CD14-positive monocyte (primary cell): ENCODE measurements around the gene FAM227B. TPM values are rescaled to one million over a fixed set of nuclear protein-coding genes. Genes with fewer than 3 reads are reported as not detected.
"Not testable (repeated sequence)": the region's sequence is repeated elsewhere in the genome, so short reads cannot be mapped to it uniquely, and the experiment has no call there.

Source experiments
- DNase-seq, 3 donors: peaks; one replicate each; pipeline ENCODE4 v3.0.0-alpha.2; 2011 to 2022
- H2AFZ ChIP-seq: 2 replicates; pipeline ENCODE4 v1.6.0; 2012; ENCODE audit warnings: mild to moderate bottlenecking, low read depth, low read length, inconsistent platforms; ENCODE audit not compliant: insufficient read depth, poor library complexity, severe bottlenecking
- H3K27ac ChIP-seq, 2 donors: 1 replicate in 1 of 2; 2 replicates in 1 of 2; pipeline ENCODE4 v1.5.1; 2012 to 2013; ENCODE audit warnings: low read length in 2 of 2, control low read depth in 1 of 2, inconsistent platforms in 1 of 2, low read depth in 1 of 2, mild to moderate bottlenecking in 1 of 2
- H3K27me3 ChIP-seq, 2 donors: one replicate each; pipeline versions ENCODE4 v1.6.0 to v1.6.1; 2011 to 2013; ENCODE audit warnings: low read length in 2 of 2; ENCODE audit not compliant: control insufficient read depth in 2 of 2, insufficient read depth in 2 of 2
- H3K36me3 ChIP-seq, 2 donors: replicated peaks in 1 of 2; 1 replicate in 1 of 2; 2 replicates in 1 of 2; pipeline versions ENCODE4 v1.5.1 to v1.6.1; 2012 to 2013; ENCODE audit warnings: low read length in 2 of 2, control low read depth in 1 of 2, inconsistent platforms in 1 of 2, mild to moderate bottlenecking in 1 of 2; ENCODE audit not compliant: insufficient read depth in 2 of 2, control insufficient read depth in 1 of 2
- H3K4me1 ChIP-seq, 2 donors: 1 replicate in 1 of 2; 2 replicates in 1 of 2; pipeline versions ENCODE4 v1.5.1 to v1.6.1; 2012 to 2013; ENCODE audit warnings: low read length in 2 of 2, control low read depth in 1 of 2, inconsistent platforms in 1 of 2, mild to moderate bottlenecking in 1 of 2, moderate library complexity in 1 of 2; ENCODE audit not compliant: insufficient read depth in 2 of 2, control insufficient read depth in 1 of 2
- H3K4me2 ChIP-seq: replicated peaks from 2 replicates; pipeline ENCODE3; 2012; ENCODE audit warnings: low read length, moderate library complexity, mild to moderate bottlenecking; ENCODE audit not compliant: poor library complexity, severe bottlenecking; ENCODE audit errors: extremely low read depth
- H3K4me3 ChIP-seq, 3 experiments: fragments of 200-600 bp in 1 of 3; sonication (generic) in 1 of 3; replicated peaks in 1 of 3; 1 replicate in 2 of 3; 2 replicates in 1 of 3; pipeline ENCODE4 v1.5.1; 2011 to 2013; ENCODE audit warnings: low read length in 3 of 3, mild to moderate bottlenecking in 3 of 3, control low read depth in 2 of 3, low read depth in 2 of 3, inconsistent platforms in 1 of 3, moderate library complexity in 1 of 3
- H3K79me2 ChIP-seq: 2 replicates; pipeline ENCODE4 v1.6.0; 2012; ENCODE audit warnings: mild to moderate bottlenecking, control low read depth, inconsistent platforms, low read length, moderate library complexity; ENCODE audit not compliant: insufficient read depth
- H3K9ac ChIP-seq: 2 replicates; pipeline ENCODE4 v1.6.0; 2017; ENCODE audit warnings: low read length, mild to moderate bottlenecking; ENCODE audit not compliant: insufficient read depth, poor library complexity, severe bottlenecking
- H3K9me3 ChIP-seq, 2 donors: replicated peaks in 1 of 2; 1 replicate in 1 of 2; 2 replicates in 1 of 2; pipeline versions ENCODE4 v1.5.1 to v1.6.1; 2012 to 2013; ENCODE audit warnings: low read length in 2 of 2, control low read depth in 1 of 2; ENCODE audit not compliant: control insufficient read depth in 1 of 2, insufficient read depth in 1 of 2
- H4K20me1 ChIP-seq: 2 replicates; pipeline ENCODE4 v1.6.0; 2012; ENCODE audit warnings: mild to moderate bottlenecking, low read length, control low read depth, moderate library complexity; ENCODE audit not compliant: insufficient read depth
- H3K27ac Mint-ChIP-seq, 7 donors: one replicate each; pipeline ENCODE4 v1.8.0; 2020; ENCODE audit warnings: mild to moderate bottlenecking in 7 of 7, mixed read lengths in 7 of 7, moderate library complexity in 6 of 7, inconsistent platforms in 2 of 7
- H3K27me3 Mint-ChIP-seq, 3 donors: one replicate each; pipeline ENCODE4 v1.8.0; 2021 to 2022; ENCODE audit warnings: low read depth in 3 of 3, mild to moderate bottlenecking in 3 of 3, mixed read lengths in 3 of 3, moderate library complexity in 3 of 3, inconsistent platforms in 1 of 3
- H3K36me3 Mint-ChIP-seq, 2 donors: one replicate each; pipeline ENCODE4 v1.8.0; 2020; ENCODE audit warnings: mixed read lengths in 2 of 2, inconsistent platforms in 1 of 2, mild to moderate bottlenecking in 1 of 2
- H3K4me1 Mint-ChIP-seq: one replicate; pipeline ENCODE4 v1.8.0; 2020; ENCODE audit warnings: mild to moderate bottlenecking, mixed read lengths
- H3K4me3 Mint-ChIP-seq, 2 donors: one replicate each; pipeline ENCODE4 v1.8.0; 2020; ENCODE audit warnings: mild to moderate bottlenecking in 2 of 2, mixed read lengths in 2 of 2, moderate library complexity in 1 of 2
- H3K9me3 Mint-ChIP-seq, 7 donors: one replicate each; pipeline ENCODE4 v1.8.0; 2020 to 2022; ENCODE audit warnings: mixed read lengths in 7 of 7, mild to moderate bottlenecking in 6 of 7, moderate library complexity in 6 of 7, inconsistent platforms in 2 of 7
- WGBS: methylation state at CpG from one replicate; pipeline ENCODE4 v1.1.5; 2013; ENCODE audit warnings: missing lambda C conversion rate; ENCODE audit not compliant: insufficient coverage; 5-methylcytosine and 5-hydroxymethylcytosine counted together
- intact Hi-C, 2 donors: fragments of 100-400 bp; cut with micrococcal nuclease; formaldehyde crosslinking; loops; one replicate each; pipeline versions ENCODE4 v1.15.0 to v1.15.1; 2023
- polyA plus RNA-seq, 3 donors: library from polyadenylated mRNA; depleted of rRNA in 1 of 3; unstranded in 2 of 3; stranded (reverse) in 1 of 3; fragments of 300-500 nt in 2 of 3; fragments of >200 nt in 1 of 3; fragmentation: Illumina TruSeq in 2 of 3; gene quantifications; 1 replicate in 2 of 3; 2 replicates in 1 of 3; pipeline ENCODE4 v1.2.3, GENCODE V29; 2012 to 2021
- TF ChIP-seq, protein P1 (sequence below): fragments of 200-600 bp; IDR thresholded peaks from one replicate; pipeline ENCODE4 v1.8.0; 2022; ENCODE audit warnings: antibody characterized with exemption, mild to moderate bottlenecking

FAM227B gene
- polyA plus RNA-seq, 3 donors, result 0.28 to 0.72 (median 0.49) TPM

DNA sequence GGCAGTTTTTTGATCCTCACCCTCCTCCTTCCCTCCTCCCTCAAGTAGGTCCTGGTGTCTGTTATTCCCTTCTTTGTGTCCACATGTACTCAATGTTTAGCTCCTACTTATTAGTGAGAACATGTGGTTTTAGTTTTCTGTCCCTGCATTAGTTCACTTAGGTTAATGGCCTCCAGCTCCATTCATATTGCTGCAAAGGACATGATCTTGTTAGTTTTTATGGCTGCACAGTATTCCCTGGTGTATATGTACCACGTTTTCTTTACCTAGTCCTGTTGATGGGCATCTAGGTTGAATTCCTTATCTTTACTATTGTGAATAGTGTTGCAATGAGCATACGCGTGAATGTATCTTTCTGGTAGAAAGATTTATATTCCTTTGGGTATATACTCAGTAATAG lies 259.2 kb downstream of the FAM227B start:
- TF ChIP-seq, protein P1, sequence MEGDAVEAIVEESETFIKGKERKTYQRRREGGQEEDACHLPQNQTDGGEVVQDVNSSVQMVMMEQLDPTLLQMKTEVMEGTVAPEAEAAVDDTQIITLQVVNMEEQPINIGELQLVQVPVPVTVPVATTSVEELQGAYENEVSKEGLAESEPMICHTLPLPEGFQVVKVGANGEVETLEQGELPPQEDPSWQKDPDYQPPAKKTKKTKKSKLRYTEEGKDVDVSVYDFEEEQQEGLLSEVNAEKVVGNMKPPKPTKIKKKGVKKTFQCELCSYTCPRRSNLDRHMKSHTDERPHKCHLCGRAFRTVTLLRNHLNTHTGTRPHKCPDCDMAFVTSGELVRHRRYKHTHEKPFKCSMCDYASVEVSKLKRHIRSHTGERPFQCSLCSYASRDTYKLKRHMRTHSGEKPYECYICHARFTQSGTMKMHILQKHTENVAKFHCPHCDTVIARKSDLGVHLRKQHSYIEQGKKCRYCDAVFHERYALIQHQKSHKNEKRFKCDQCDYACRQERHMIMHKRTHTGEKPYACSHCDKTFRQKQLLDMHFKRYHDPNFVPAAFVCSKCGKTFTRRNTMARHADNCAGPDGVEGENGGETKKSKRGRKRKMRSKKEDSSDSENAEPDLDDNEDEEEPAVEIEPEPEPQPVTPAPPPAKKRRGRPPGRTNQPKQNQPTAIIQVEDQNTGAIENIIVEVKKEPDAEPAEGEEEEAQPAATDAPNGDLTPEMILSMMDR, result no peak
- Histone ChIP-seq H2AFZ (no peak overlapping the region), H3K27me3 (no peaks in the 10 kb centered on the region), H3K9ac (no peak overlapping the region), H3K79me2 (no peaks in the 10 kb centered on the region), H4K20me1 (no peaks in the 10 kb centered on the region), H3K4me2 (no peak overlapping the region), H3K27ac (no peak overlapping the region), H3K4me3 (no peak overlapping the region), H3K9me3 (no peaks in the 10 kb centered on the region), H3K36me3 (no peaks in the 10 kb centered on the region), H3K4me1 (no peaks in the 10 kb centered on the region)
- Mint-ChIP-seq H3K27me3 (peaks cover 0 to 2% (median 0%) of the 10 kb centered on the region in 3 donors), H3K9me3 (peaks cover 0 to 12% (median 11%) of the 10 kb centered on the region in 7 donors), H3K4me3 (no peak overlapping the region), H3K27ac (no peak overlapping the region), H3K36me3 (no peaks in the 10 kb centered on the region), H3K4me1 (peaks cover 4% of the 10 kb centered on the region)
- intact Hi-C loops, result no loop called here
- no CpG with 5 or more reads among the region's 3 CpGs for WGBS
- no peak for DNase-seq

DNA sequence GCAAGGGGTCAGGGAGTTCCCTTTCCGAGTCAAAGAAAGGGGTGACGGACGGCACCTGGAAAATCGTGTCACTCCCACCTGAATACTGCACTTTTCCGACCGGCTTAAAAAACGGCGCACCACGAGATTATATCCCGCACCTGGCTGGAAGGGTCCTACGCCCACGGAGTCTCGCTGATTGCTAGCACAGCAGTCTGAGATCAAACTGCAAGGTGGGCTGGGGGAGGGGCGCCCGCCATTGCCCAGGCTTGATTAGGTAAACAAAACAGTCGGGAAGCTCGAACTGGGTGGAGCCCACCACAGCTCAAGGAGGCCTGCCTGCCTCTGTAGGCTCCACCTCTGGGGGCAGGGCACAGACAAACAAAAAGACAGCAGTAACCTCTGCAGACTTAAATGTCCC lies 266.2 kb downstream of the FAM227B start:
- intact Hi-C loops, H3K27me3 ChIP-seq, H3K9me3 ChIP-seq, H3K4me1 ChIP-seq, H3K27ac Mint-ChIP-seq, H3K36me3 Mint-ChIP-seq, H3K4me3 Mint-ChIP-seq, H3K36me3 ChIP-seq, H3K79me2 ChIP-seq, H3K4me2 ChIP-seq, H3K27ac ChIP-seq, H2AFZ ChIP-seq, H3K9ac ChIP-seq, DNase-seq, H3K4me3 ChIP-seq, H4K20me1 ChIP-seq, H3K4me1 Mint-ChIP-seq, H3K27me3 Mint-ChIP-seq: not testable (repeated sequence)
- 97% methylated on average over 11 of the region's 17 CpGs for WGBS
- peaks cover 0 to 12% (median 8%) of the 10 kb centered on the region in 7 donors for H3K9me3 Mint-ChIP-seq
